H1 (cell line): ENCODE measurements around the gene PNPLA8. TPM values are rescaled to one million over a fixed set of nuclear protein-coding genes. Genes with fewer than 3 reads are reported as not detected.

Experiments
- CTCF ChIA-PET: fragments of 300-600 bp; sonication (Branson Sonifier 250); formaldehyde crosslinking; loops from one replicate; lab custom pipeline; 2021; ENCODE audit not compliant: partially characterized antibody; lab: Charles Lee
- POLR2A ChIA-PET: fragments of 300-600 bp; sonication (Branson Sonifier 250); formaldehyde crosslinking; loops from one replicate; lab custom pipeline; 2021; ENCODE audit warnings: inconsistent platforms; ENCODE audit not compliant: partially characterized antibody; lab: Charles Lee
- DNase-seq, 2 experiments: peaks; one replicate each; pipeline versions ENCODE4 v3.0.0 to v3.0.0-alpha.2; 2010 to 2022; ENCODE audit warnings: low spot score in 2 of 2, low read depth in 1 of 2, mixed read lengths in 1 of 2
- FAIRE-seq: peaks from 2 replicates; lab custom pipeline; 2011; peaks lifted over from hg19 to GRCh38; lab: Jason Lieb, UNC
- H2AFZ ChIP-seq: 2 replicates; pipeline ENCODE4 v1.8.1; 2012; ENCODE audit warnings: low read length, inconsistent platforms
- H2AK5ac ChIP-seq: 2 replicates; pipeline ENCODE4 v1.6.1; 2013; ENCODE audit warnings: low read depth, low read length
- H2BK120ac ChIP-seq: replicated peaks from 2 replicates; pipeline ENCODE3; 2013; ENCODE audit warnings: low read depth, low read length, inconsistent platforms
- H2BK12ac ChIP-seq: 2 replicates; pipeline ENCODE4 v1.6.1; 2013; ENCODE audit warnings: low read depth, low read length
- H2BK15ac ChIP-seq: 2 replicates; pipeline ENCODE4 v1.6.1; 2013; ENCODE audit warnings: low read length
- H2BK20ac ChIP-seq: 2 replicates; pipeline ENCODE4 v1.6.1; 2013; ENCODE audit warnings: low read length
- H2BK5ac ChIP-seq: 2 replicates; pipeline ENCODE4 v1.6.1; 2013; ENCODE audit warnings: low read depth, low read length
- H3K14ac ChIP-seq: 2 replicates; pipeline ENCODE4 v1.6.1; 2013; ENCODE audit warnings: inconsistent platforms; ENCODE audit not compliant: insufficient read length
- H3K18ac ChIP-seq: 2 replicates; pipeline ENCODE4 v1.6.1; 2013; ENCODE audit warnings: low read length; ENCODE audit errors: extremely low read depth
- H3K23ac ChIP-seq: 2 replicates; pipeline ENCODE4 v1.6.1; 2013; ENCODE audit warnings: inconsistent platforms; ENCODE audit not compliant: insufficient read length
- H3K23me2 ChIP-seq: 2 replicates; pipeline ENCODE4 v1.6.1; 2013; ENCODE audit warnings: low read depth, low read length
- H3K27ac ChIP-seq: 2 replicates; pipeline ENCODE4 v1.6.1; 2011; ENCODE audit warnings: low read depth, low read length, inconsistent platforms
- H3K27me3 ChIP-seq, 4 experiments: replicated peaks in 1 of 4; 1 replicate in 1 of 4; 2 replicates in 3 of 4; pipeline versions ENCODE4 v1.6.1 to v1.8.1; 2011 to 2013; ENCODE audit warnings: low read length in 3 of 4, mild to moderate bottlenecking in 3 of 4, inconsistent platforms in 2 of 4, mixed read lengths in 2 of 4, moderate library complexity in 1 of 4; ENCODE audit not compliant: control insufficient read depth in 3 of 4, insufficient read depth in 3 of 4; ENCODE audit errors: extremely low read depth in 1 of 4
- H3K36me3 ChIP-seq, 4 experiments: 2 replicates each; pipeline versions ENCODE4 v1.6.1 to v1.8.1; 2011 to 2013; ENCODE audit warnings: mild to moderate bottlenecking in 4 of 4, low read length in 3 of 4, moderate library complexity in 2 of 4, control low read depth in 1 of 4, inconsistent platforms in 1 of 4; ENCODE audit not compliant: insufficient read depth in 4 of 4, control insufficient read depth in 2 of 4
- H3K4ac ChIP-seq: replicated peaks from 2 replicates; pipeline ENCODE3; 2013; ENCODE audit warnings: low read length, low read depth, mixed read lengths, inconsistent platforms; ENCODE audit not compliant: insufficient read length
- H3K4me1 ChIP-seq, 4 experiments: replicated peaks in 1 of 4; 1 replicate in 1 of 4; 2 replicates in 3 of 4; pipeline versions ENCODE4 v1.6.1 to v1.8.1; 2011 to 2013; ENCODE audit warnings: low read length in 3 of 4, inconsistent platforms in 2 of 4, mixed read lengths in 1 of 4; ENCODE audit not compliant: insufficient read depth in 4 of 4, control insufficient read depth in 3 of 4
- H3K4me2 ChIP-seq, 2 experiments: 2 replicates each; pipeline versions ENCODE4 v1.6.1 to v1.8.1; 2011 to 2013; ENCODE audit warnings: low read depth in 2 of 2, low read length in 2 of 2, control low read depth in 1 of 2, inconsistent platforms in 1 of 2, mild to moderate bottlenecking in 1 of 2; ENCODE audit not compliant: insufficient read depth in 1 of 2
- H3K4me3 ChIP-seq, 4 experiments: fragments of 200-600, 300-600 bp in 1 of 4; sonication (generic), shearing (Covaris generic), sonication (Bioruptor Twin) in 1 of 4; 2 replicates each; pipeline versions ENCODE4 v1.5.1 to v1.8.1; 2011 to 2016; ENCODE audit warnings: low read length in 4 of 4, low read depth in 3 of 4, control low read depth in 2 of 4, inconsistent platforms in 2 of 4, mild to moderate bottlenecking in 2 of 4, mixed read lengths in 1 of 4, moderate library complexity in 1 of 4; ENCODE audit not compliant: insufficient read depth in 2 of 4; ENCODE audit errors: extremely low read depth in 1 of 4
- H3K56ac ChIP-seq: replicated peaks from 2 replicates; pipeline ENCODE3; 2013; ENCODE audit warnings: low read depth, mild to moderate bottlenecking, mixed read lengths, low read length, inconsistent platforms; ENCODE audit not compliant: insufficient read length
- H3K79me1 ChIP-seq: 2 replicates; pipeline ENCODE4 v1.6.1; 2013; ENCODE audit warnings: low read depth, low read length, control low read depth
- H3K79me2 ChIP-seq, 2 experiments: 2 replicates each; pipeline versions ENCODE4 v1.6.1 to v1.8.1; 2012 to 2013; ENCODE audit warnings: low read length in 2 of 2, mild to moderate bottlenecking in 2 of 2, inconsistent platforms in 1 of 2; ENCODE audit not compliant: insufficient read depth in 2 of 2, control insufficient read depth in 1 of 2
- H3K9ac ChIP-seq, 4 experiments: replicated peaks in 1 of 4; 1 replicate in 1 of 4; 2 replicates in 3 of 4; pipeline versions ENCODE4 v1.6.1 to v1.8.1; 2011 to 2013; ENCODE audit warnings: low read depth in 3 of 4, low read length in 3 of 4, control low read depth in 2 of 4, mild to moderate bottlenecking in 2 of 4, moderate library complexity in 2 of 4, inconsistent platforms in 1 of 4; ENCODE audit errors: extremely low read depth in 1 of 4
- H3K9me3 ChIP-seq, 2 experiments: 2 replicates each; pipeline versions ENCODE4 v1.6.1 to v1.8.1; 2012 to 2013; ENCODE audit warnings: mild to moderate bottlenecking in 2 of 2, moderate library complexity in 2 of 2, control low read depth in 1 of 2, inconsistent platforms in 1 of 2, low read depth in 1 of 2, low read length in 1 of 2, mixed read lengths in 1 of 2; ENCODE audit not compliant: insufficient read depth in 2 of 2
- H4K20me1 ChIP-seq, 2 experiments: replicated peaks in 1 of 2; 2 replicates each; pipeline versions ENCODE3 to v1.8.1; 2011 to 2013; ENCODE audit warnings: inconsistent platforms in 2 of 2, low read length in 2 of 2, mild to moderate bottlenecking in 1 of 2; ENCODE audit not compliant: insufficient read depth in 2 of 2, control insufficient read depth in 1 of 2
- H4K5ac ChIP-seq: 2 replicates; pipeline ENCODE4 v1.6.1; 2013; ENCODE audit warnings: low read length, low read depth, mixed read lengths, inconsistent platforms; ENCODE audit not compliant: insufficient read length
- H4K8ac ChIP-seq: 2 replicates; pipeline ENCODE4 v1.8.0; 2013; ENCODE audit warnings: mild to moderate bottlenecking, moderate library complexity, low read length, inconsistent platforms; ENCODE audit not compliant: insufficient read depth; ENCODE audit errors: extremely low read depth
- H4K91ac ChIP-seq: replicated peaks from 2 replicates; pipeline ENCODE3; 2013; ENCODE audit warnings: low read length, mixed read lengths, inconsistent platforms; ENCODE audit not compliant: insufficient read length
- CEBPB ChIP-seq: IDR thresholded peaks from 2 replicates; pipeline ENCODE4 v1.6.1; 2012; ENCODE audit warnings: low read depth, low read length
- CTCF ChIP-seq, 3 experiments: IDR thresholded peaks; 1 replicate in 2 of 3; 2 replicates in 1 of 3; pipeline versions ENCODE4 v1.5.1 to v1.6.1; 2011; ENCODE audit warnings: low read length in 3 of 3, mild to moderate bottlenecking in 3 of 3, inconsistent platforms in 2 of 3, low read depth in 1 of 3, moderate library complexity in 1 of 3; ENCODE audit not compliant: insufficient read depth in 1 of 3; ENCODE audit errors: control extremely low read depth in 1 of 3
- EZH2 ChIP-seq: fragments of 200-600 bp; sonication (generic); IDR thresholded peaks from 2 replicates; pipeline ENCODE4 v1.7.1; 2012; ENCODE audit warnings: low read depth, mild to moderate bottlenecking, moderate library complexity, low read length, inconsistent platforms; ENCODE audit not compliant: severe bottlenecking
- HDAC6 ChIP-seq: IDR thresholded peaks from one replicate; pipeline ENCODE4 v1.7.1; 2012; ENCODE audit warnings: low read depth, mild to moderate bottlenecking, inconsistent platforms, low read length, moderate library complexity
- MAX ChIP-seq: IDR thresholded peaks from 2 replicates; pipeline ENCODE4 v1.6.1; 2012; ENCODE audit warnings: inconsistent platforms
- POLR2AphosphoS5 ChIP-seq: IDR thresholded peaks from 2 replicates; pipeline ENCODE4 v1.6.1; 2011; ENCODE audit warnings: low read depth, low read length
- RAD21 ChIP-seq, 2 experiments: IDR thresholded peaks in 1 of 2; conservative IDR thresholded peaks in 1 of 2; 2 replicates each; pipeline ENCODE4 v1.6.1; 2011; ENCODE audit warnings: low read depth in 2 of 2, low read length in 2 of 2, improper control_type of control experiment in 1 of 2, inconsistent platforms in 1 of 2, mild to moderate bottlenecking in 1 of 2, moderate library complexity in 1 of 2
- RNF2 ChIP-seq: fragments of 200-900, 300-1000 bp; sonication (generic); IDR thresholded peaks from 2 replicates; pipeline ENCODE4 v1.7.1; 2016; ENCODE audit warnings: borderline replicate concordance, low read depth, mild to moderate bottlenecking, antibody characterized with exemption, low read length; ENCODE audit not compliant: poor library complexity, severe bottlenecking; ENCODE audit errors: missing control alignments
- SRF ChIP-seq: IDR thresholded peaks from 2 replicates; pipeline ENCODE4 v1.6.1; 2011; ENCODE audit warnings: mild to moderate bottlenecking, low read depth, low read length, moderate library complexity
- TEAD4 ChIP-seq: IDR thresholded peaks from 2 replicates; pipeline ENCODE4 v1.6.1; 2012; ENCODE audit warnings: low read depth, low read length, inconsistent platforms, mixed read lengths
- ZNF274 ChIP-seq: IDR thresholded peaks from 2 replicates; pipeline ENCODE4 v1.7.0; 2012; ENCODE audit warnings: low read length, borderline replicate concordance; ENCODE audit errors: extremely low read depth
- WGBS, 2 experiments: shearing (Covaris generic) in 1 of 2; methylation state at CpG; one replicate each; pipeline versions ENCODE4 v1.1.6 to v1.1.7; 2013 to 2015; ENCODE audit warnings: low lambda C conversion rate in 2 of 2, mixed read lengths in 2 of 2, inconsistent platforms in 1 of 2, low coverage in 1 of 2, missing lambda C conversion rate in 1 of 2; ENCODE audit not compliant: insufficient replicate concordance in 2 of 2, insufficient coverage in 1 of 2, insufficient read length in 1 of 2; ENCODE audit errors: extremely low coverage in 1 of 2, missing lambda C conversion rate in 1 of 2; 5-methylcytosine and 5-hydroxymethylcytosine counted together
- polyA plus RNA-seq, 7 experiments: library from polyadenylated mRNA; depleted of rRNA in 3 of 7; stranded (reverse) in 5 of 7; unstranded in 2 of 7; fragments of >200 nt in 5 of 7; fragments of 200-250 nt in 2 of 7; gene quantifications; 1 replicate in 5 of 7; 2 replicates in 1 of 7; 4 replicates in 1 of 7; pipeline versions ENCODE4 v1.2.1 to v1.2.3, GENCODE V29; 2011 to 2013; ENCODE audit warnings: missing spikeins in 2 of 7, mixed read lengths in 2 of 7
- total RNA-seq: library from RNA; stranded (reverse); fragmentation: NEBNext Ultra II Directional; extraction: Animal tissue kit (Norgen Biotek cat#: 25700); gene quantifications from 2 replicates; pipeline ENCODE4 v1.2.1, GENCODE V29; 2021

PNPLA8 gene
- total and polyA plus RNA-seq, 2 of the 8 experiments (the other 6 are each of a cell fraction or from before 2014, with no cell fraction given): 3.8 to 11.2 TPM

GRCh38 chr7:108434010-108434409 is 91.9 kb downstream of the PNPLA8 start:
- Histone ChIP-seq H2BK120ac (no peak overlapping the region), H3K36me3 (no peaks in the 10 kb centered on the region), H4K91ac (no peak overlapping the region), H3K4me1 (no peaks in the 10 kb centered on the region), H4K5ac (no peak overlapping the region), H3K79me2 (no peaks in the 10 kb centered on the region), H3K27ac (no peak overlapping the region), H2BK5ac (no peak overlapping the region), H3K23ac (no peak overlapping the region), H3K4ac (no peak overlapping the region), H3K9me3 (no peaks in the 10 kb centered on the region), H2AFZ (no peak overlapping the region), H3K56ac (no peak overlapping the region), H3K4me3 (no peak overlapping the region), H3K9ac (no peak overlapping the region), H3K79me1 (no peaks in the 10 kb centered on the region), H3K4me2 (no peak overlapping the region), H2BK20ac (no peak overlapping the region), H3K23me2 (no peaks in the 10 kb centered on the region; the same call in 1 of the 2 replicates), H3K18ac (no peak overlapping the region), H2AK5ac (no peak overlapping the region), H4K20me1 (no peaks in the 10 kb centered on the region), H4K8ac (no peak overlapping the region), H2BK12ac (no peak overlapping the region), H3K27me3 (no peaks in the 10 kb centered on the region), H2BK15ac (no peak overlapping the region), H3K14ac (no peak overlapping the region)
- 86% methylated on average over 2 of the region's 2 CpGs; no CpG with 5 or more reads in 1 of the 2 experiments for WGBS, 2 experiments
- TF ChIP-seq SRF: no peak
- no peak for TF ChIP-seq HDAC6
- no peak for TF ChIP-seq POLR2AphosphoS5
- no peak for TF ChIP-seq MAX
- TF ChIP-seq EZH2: no peak
- TF ChIP-seq CTCF (IDR thresholded peaks at IDR 0.05; ENCODE audit: control extremely low read depth in 1 of 3, insufficient read depth in 1 of 3, low read depth in 1 of 3, low read length in 3 of 3): no peak
- no peak for TF ChIP-seq CEBPB
- no peak for TF ChIP-seq RAD21 (IDR thresholded peaks at IDR 0.05 in 1 of 2, conservative IDR thresholded peaks at IDR 0.05 in 1 of 2; ENCODE audit: low read depth in 2 of 2, low read length in 2 of 2)
- TF ChIP-seq RNF2: no peak
- no peak for TF ChIP-seq TEAD4
- no peak for TF ChIP-seq ZNF274
- DNase-seq: no peak
- POLR2A ChIA-PET: no interaction called here
- FAIRE-seq: no peak
- CTCF ChIA-PET: interaction anchor here (1.4 kb wide), 1 partner anchor 366 kb away, joined by 3 read pairs; no protein-coding TSS in a partner anchor
